Measurements from ENCODE around the gene AVL9. TPM values are rescaled to one million over a fixed set of nuclear protein-coding genes. Genes with fewer than 3 reads are reported as not detected.
A peak's percentile ranks its signal among the peaks of the same experiment; 100 is the strongest.

AVL9 gene
- total and polyA plus RNA-seq, 2 of the 13 experiments (the other 11 are each of a cell fraction or from before 2014, with no cell fraction given) = 29.9 to 48.0 TPM

DNA sequence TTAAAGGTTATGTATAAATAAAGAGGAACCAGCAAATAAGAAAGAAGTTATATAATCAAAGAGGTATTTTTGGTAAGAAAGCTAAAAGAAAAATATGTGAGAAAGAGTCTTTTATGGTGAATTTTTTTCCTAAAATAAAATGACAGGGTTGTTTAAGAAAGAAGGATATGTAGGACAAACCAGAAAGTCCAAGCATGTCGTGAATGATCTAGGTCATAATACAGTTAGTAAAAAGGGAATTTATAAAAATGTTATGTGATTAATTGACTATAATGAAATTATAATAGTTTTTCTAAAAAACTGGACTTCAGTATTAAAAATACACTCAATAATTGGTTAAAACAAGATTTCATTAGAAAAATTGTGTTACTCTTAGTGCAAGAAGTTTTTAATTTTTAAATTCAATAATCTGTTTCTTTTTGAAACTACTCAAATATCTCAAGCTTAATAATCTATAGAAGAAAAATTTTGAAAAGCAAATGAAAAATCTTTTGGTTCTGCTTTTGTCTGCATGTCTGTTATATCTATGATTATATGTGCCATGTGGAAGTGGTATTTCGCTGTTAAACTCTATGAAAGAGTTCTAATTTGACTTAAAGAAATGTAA, 23.3 kb downstream of the AVL9 start:
- CTCF ChIA-PET (ENCODE audit: low intra/inter-chr PET ratio, low total read pairs) = no interaction called here
- in situ Hi-C loops (cut with HindIII; ENCODE audit: extremely low pct_ligation_motif_present, low pct_unique_long_range_greater_than_20kb) = no loop called here

DNA sequence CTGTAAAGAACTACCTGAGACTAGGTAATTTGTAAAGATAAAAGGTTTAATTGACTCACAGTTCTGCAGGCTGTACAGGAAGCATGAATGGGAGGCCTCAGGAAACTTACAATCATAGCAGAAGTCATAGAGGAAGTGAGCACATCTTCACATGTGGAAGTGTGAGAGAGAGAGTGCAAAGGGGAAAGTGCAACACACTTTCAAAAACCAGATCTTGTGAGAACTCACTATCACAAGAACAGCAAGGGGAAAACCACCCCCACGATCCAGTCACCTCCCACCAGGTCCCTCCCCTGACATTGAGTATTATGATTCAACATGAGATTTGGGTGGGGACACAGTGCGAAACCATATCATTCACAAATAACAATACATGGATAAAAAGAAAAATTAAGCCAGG, 24.5 kb downstream of the AVL9 start:
- ChIA-PET POLR2A (no interaction called here), CTCF (ENCODE audit: low intra/inter-chr PET ratio, low total read pairs) (no interaction called here)
- Histone ChIP-seq H3K9me3 (ENCODE audit: low read length) (peaks cover 33% of the 10 kb centered on the region), H2AFZ (ENCODE audit: low read length) (no peak overlapping the region), H3K9ac (ENCODE audit: insufficient read depth, low read depth, low read length) (no peak overlapping the region), H3K4me1 (ENCODE audit: insufficient read depth, low read length) (peaks cover 27% of the 10 kb centered on the region), H4K20me1 (ENCODE audit: insufficient read depth, low read length) (peaks cover 3% of the 10 kb centered on the region; the same call in 1 of the 2 replicates), H3K4me2 (ENCODE audit: low read depth, low read length) (no peak overlapping the region), H3K27me3 (ENCODE audit: control insufficient read depth in 1 of 2, insufficient read depth in 2 of 2, low read length in 2 of 2) (no peaks in the 10 kb centered on the region), H3K36me3 (replicated peaks in 1 of 2; ENCODE audit: control insufficient read depth in 1 of 2, insufficient read depth in 2 of 2, low read length in 2 of 2) (peaks cover 2 to 5% of the 10 kb centered on the region in 2 experiments; a peak in 2 of 5 replicates), H3K4me3 (replicated peaks in 1 of 3; ENCODE audit: insufficient read depth in 1 of 3, low read depth in 2 of 3, low read length in 3 of 3) (no peak overlapping the region), H3K27ac (ENCODE audit: extremely low read length, insufficient read depth, low read length) (no peak overlapping the region), H3K79me2 (ENCODE audit: insufficient read depth, low read length) (peaks cover 51% of the 10 kb centered on the region)
- no peak for ATAC-seq
- in situ Hi-C loops (cut with HindIII; ENCODE audit: extremely low pct_ligation_motif_present, low pct_unique_long_range_greater_than_20kb) = no loop called here
- no peak for DNase-seq (ENCODE audit: low spot score)
- FAIRE-seq = no peak
- TF ChIP-seq, protein P1, sequence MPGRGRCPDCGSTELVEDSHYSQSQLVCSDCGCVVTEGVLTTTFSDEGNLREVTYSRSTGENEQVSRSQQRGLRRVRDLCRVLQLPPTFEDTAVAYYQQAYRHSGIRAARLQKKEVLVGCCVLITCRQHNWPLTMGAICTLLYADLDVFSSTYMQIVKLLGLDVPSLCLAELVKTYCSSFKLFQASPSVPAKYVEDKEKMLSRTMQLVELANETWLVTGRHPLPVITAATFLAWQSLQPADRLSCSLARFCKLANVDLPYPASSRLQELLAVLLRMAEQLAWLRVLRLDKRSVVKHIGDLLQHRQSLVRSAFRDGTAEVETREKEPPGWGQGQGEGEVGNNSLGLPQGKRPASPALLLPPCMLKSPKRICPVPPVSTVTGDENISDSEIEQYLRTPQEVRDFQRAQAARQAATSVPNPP (CRISPR knock-in tag; IDR thresholded peaks at IDR 0.05) = no peak
- TF ChIP-seq ZNF274 (CRISPR knock-in tag; IDR thresholded peaks at IDR 0.05) (no peak), DPF2 (CRISPR knock-in tag; IDR thresholded peaks at IDR 0.05; ENCODE audit: borderline replicate concordance, low read depth) (no peak), SOX6 (IDR thresholded peaks at IDR 0.05) (no peak), SOX6 (CRISPR knock-in tag; IDR thresholded peaks at IDR 0.05) (no peak), NCOA2 (CRISPR knock-in tag; IDR thresholded peaks at IDR 0.05) (no peak), ZNF431 (CRISPR knock-in tag; IDR thresholded peaks at IDR 0.05; ENCODE audit: borderline replicate concordance, low read depth) (no peak)
- BruUV-seq (replicated peaks) = no TSS peak
- intact Hi-C loops (cut with micrococcal nuclease; ENCODE audit: unreplicated experiment) = no loop called here
- WGBS (ENCODE audit: low lambda C conversion rate) = 48% methylated on average over 2 of the region's 2 CpGs

More for the DNA sequence above, 23.3 kb downstream of the AVL9 start:
- DNase-seq (ENCODE audit: low spot score) (peak; percentile 41), ATAC-seq (no peak), FAIRE-seq (no peak)
- BruUV-seq (replicated peaks) = no TSS peak
- Histone ChIP-seq H3K4me2 (ENCODE audit: low read depth, low read length) (no peak overlapping the region), H3K9me3 (ENCODE audit: low read length) (peaks cover 33% of the 10 kb centered on the region), H3K4me1 (ENCODE audit: insufficient read depth, low read length) (peaks cover 38% of the 10 kb centered on the region), H2AFZ (ENCODE audit: low read length) (no peak overlapping the region), H3K36me3 (replicated peaks in 1 of 2; ENCODE audit: control insufficient read depth in 1 of 2, insufficient read depth in 2 of 2, low read length in 2 of 2) (peaks cover 2 to 5% of the 10 kb centered on the region in 2 experiments; a peak in 2 of 5 replicates), H3K4me3 (replicated peaks in 1 of 3; ENCODE audit: insufficient read depth in 1 of 3, low read depth in 2 of 3, low read length in 3 of 3) (no peak overlapping the region), H4K20me1 (ENCODE audit: insufficient read depth, low read length) (peaks cover 3% of the 10 kb centered on the region; the same call in 1 of the 2 replicates), H3K27ac (ENCODE audit: extremely low read length, insufficient read depth, low read length) (no peak overlapping the region), H3K9ac (ENCODE audit: insufficient read depth, low read depth, low read length) (no peak overlapping the region), H3K27me3 (ENCODE audit: control insufficient read depth in 1 of 2, insufficient read depth in 2 of 2, low read length in 2 of 2) (no peaks in the 10 kb centered on the region), H3K79me2 (ENCODE audit: insufficient read depth, low read length) (peaks cover 53% of the 10 kb centered on the region)
- peak; percentile 87 for TF ChIP-seq ZFP36 (IDR thresholded peaks at IDR 0.05; ENCODE audit: borderline replicate concordance, low read depth, low read length, partially characterized antibody)
- no peak for TF ChIP-seq BORCS8-MEF2B (CRISPR knock-in tag; IDR thresholded peaks at IDR 0.05)
- WGBS (ENCODE audit: low lambda C conversion rate) = 97% methylated on average over 2 of the region's 2 CpGs
- intact Hi-C loops (cut with micrococcal nuclease; ENCODE audit: unreplicated experiment) = no loop called here
- POLR2A ChIA-PET = no interaction called here

All from HepG2 (cell line).